Neural progenitor cell (in vitro differentiated cells): Measurements from ENCODE around the gene SCLT1.

Source experiments
- EZH2 ChIP-seq: fragments of 200-600 bp; sonication (generic); IDR thresholded peaks from 2 replicates; pipeline ENCODE4 v1.6.1; 2017; ENCODE audit warnings: antibody characterized with exemption, mild to moderate bottlenecking, moderate library complexity
- EZH2phosphoT487 ChIP-seq: fragments of 200-600 bp; sonication (generic); IDR thresholded peaks from 2 replicates; pipeline ENCODE4 v1.6.1; 2017; ENCODE audit warnings: antibody characterized with exemption
- TF ChIP-seq, protein P1 (sequence below): fragments of 200-600 bp; sonication (generic); IDR thresholded peaks from 2 replicates; pipeline ENCODE4 v1.5.1; 2017; ENCODE audit warnings: antibody characterized with exemption, mild to moderate bottlenecking

DNA sequence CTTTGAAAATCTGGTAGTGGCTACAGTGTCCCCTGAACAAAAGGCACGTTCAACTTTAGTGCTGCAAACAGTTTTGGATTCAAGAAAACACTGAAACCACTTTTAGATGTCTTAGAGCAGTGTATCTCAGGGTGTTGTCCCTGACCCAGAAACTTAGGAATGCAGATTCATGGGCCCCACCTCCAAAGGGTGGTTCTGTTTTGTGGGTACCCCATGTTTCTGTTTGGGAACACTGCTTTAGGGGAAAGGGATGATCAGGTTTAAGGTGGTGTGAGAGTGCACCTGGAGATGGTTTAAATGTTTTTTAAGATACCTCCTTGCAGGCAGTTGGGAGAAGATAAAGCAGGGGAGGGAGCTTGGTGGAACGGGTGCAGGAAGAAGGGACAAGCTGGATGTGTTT is 228.2 kb downstream of the SCLT1 start:
- no peak for TF ChIP-seq EZH2
- TF ChIP-seq, protein P1, sequence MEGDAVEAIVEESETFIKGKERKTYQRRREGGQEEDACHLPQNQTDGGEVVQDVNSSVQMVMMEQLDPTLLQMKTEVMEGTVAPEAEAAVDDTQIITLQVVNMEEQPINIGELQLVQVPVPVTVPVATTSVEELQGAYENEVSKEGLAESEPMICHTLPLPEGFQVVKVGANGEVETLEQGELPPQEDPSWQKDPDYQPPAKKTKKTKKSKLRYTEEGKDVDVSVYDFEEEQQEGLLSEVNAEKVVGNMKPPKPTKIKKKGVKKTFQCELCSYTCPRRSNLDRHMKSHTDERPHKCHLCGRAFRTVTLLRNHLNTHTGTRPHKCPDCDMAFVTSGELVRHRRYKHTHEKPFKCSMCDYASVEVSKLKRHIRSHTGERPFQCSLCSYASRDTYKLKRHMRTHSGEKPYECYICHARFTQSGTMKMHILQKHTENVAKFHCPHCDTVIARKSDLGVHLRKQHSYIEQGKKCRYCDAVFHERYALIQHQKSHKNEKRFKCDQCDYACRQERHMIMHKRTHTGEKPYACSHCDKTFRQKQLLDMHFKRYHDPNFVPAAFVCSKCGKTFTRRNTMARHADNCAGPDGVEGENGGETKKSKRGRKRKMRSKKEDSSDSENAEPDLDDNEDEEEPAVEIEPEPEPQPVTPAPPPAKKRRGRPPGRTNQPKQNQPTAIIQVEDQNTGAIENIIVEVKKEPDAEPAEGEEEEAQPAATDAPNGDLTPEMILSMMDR: no peak
- TF ChIP-seq EZH2phosphoT487: no peak
